K562 (cell line): ENCODE data around the gene DNAJC18. TPM values are rescaled to one million over a fixed set of nuclear protein-coding genes. Genes with fewer than 3 reads are reported as not detected.

Experiments used
- ATAC-seq: fragments of 200-7000 bp; cut with Tn5 transposase; 3 replicates; pipeline ENCODE4 v1.9.1; 2020; ENCODE audit warnings: moderate library complexity
- BruUV-seq: library from RNA; stranded (reverse); fragments of 400-500 nt; replicated peaks from 2 replicates; lab custom pipeline; 2021; lab: Mats Ljungman, UMichigan
- CTCF ChIA-PET: fragments of 300-600 bp; formaldehyde crosslinking; extraction: SDS; loops from one replicate; lab custom pipeline; 2021; ENCODE audit warnings: low intra/inter-chr PET ratio; lab: Yijun Ruan, JAX
- POLR2A ChIA-PET: fragments of 300-600, 350-650 bp; sonication (Branson Sonifier 250); formaldehyde crosslinking; extraction: SDS; loops from one replicate; lab custom pipeline; 2021; ENCODE audit warnings: antibody characterized with exemption, inconsistent platforms; lab: Yijun Ruan, JAX
- DNase-seq, 4 experiments: peaks; one replicate each; pipeline versions ENCODE4 v3.0.0 to v3.0.0-alpha.2; 2011 to 2018; ENCODE audit warnings: low spot score in 3 of 4, mixed read lengths in 3 of 4; ENCODE audit errors: extremely low read depth in 1 of 4
- FAIRE-seq: peaks from 2 replicates; lab custom pipeline; 2011; peaks lifted over from hg19 to GRCh38; lab: Jason Lieb, UNC
- H2AFZ ChIP-seq: 2 replicates; pipeline ENCODE4 v1.6.0; 2011; ENCODE audit warnings: low read depth, low read length, control low read depth, inconsistent platforms
- H3K27ac ChIP-seq: fragments of 200-600 bp; 3 replicates; pipeline ENCODE4 v1.8.0; 2011; ENCODE audit warnings: low read depth, mild to moderate bottlenecking, control low read depth, inconsistent platforms, low read length, moderate library complexity, mixed read lengths; ENCODE audit errors: extremely low read depth
- H3K27me3 ChIP-seq, 2 experiments: fragments of 300-600 bp in 1 of 2; 2 replicates in 1 of 2; 3 replicates in 1 of 2; pipeline versions ENCODE4 v1.6.0 to v1.8.0; 2011; ENCODE audit warnings: inconsistent platforms in 2 of 2, low read length in 2 of 2, mild to moderate bottlenecking in 1 of 2, mixed read lengths in 1 of 2, moderate library complexity in 1 of 2; ENCODE audit not compliant: control insufficient read depth in 2 of 2, insufficient read depth in 2 of 2
- H3K36me3 ChIP-seq: fragments of 300-600 bp; 3 replicates; pipeline ENCODE4 v1.8.0; 2011; ENCODE audit warnings: mild to moderate bottlenecking, low read length, inconsistent platforms; ENCODE audit not compliant: control insufficient read depth, insufficient read depth
- H3K4me1 ChIP-seq, 2 experiments: fragments of 200-600 bp in 1 of 2; replicated peaks in 1 of 2; 2 replicates in 1 of 2; 3 replicates in 1 of 2; pipeline versions ENCODE4 v1.5.1 to v1.8.0; 2011; ENCODE audit warnings: inconsistent platforms in 2 of 2, low read length in 2 of 2, mild to moderate bottlenecking in 1 of 2, mixed read lengths in 1 of 2, moderate library complexity in 1 of 2; ENCODE audit not compliant: control insufficient read depth in 2 of 2, insufficient read depth in 2 of 2
- H3K4me2 ChIP-seq: 2 replicates; pipeline ENCODE4 v1.6.1; 2011; ENCODE audit warnings: low read length, control low read depth, inconsistent platforms, mixed read lengths; ENCODE audit not compliant: insufficient read depth
- H3K4me3 ChIP-seq: fragments of 200-600 bp; sonication (generic), shearing (Covaris generic); 2 replicates; pipeline ENCODE4 v1.5.1; 2016; ENCODE audit warnings: control low read depth, inconsistent platforms
- H3K79me2 ChIP-seq: fragments of 200-600 bp; 3 replicates; pipeline ENCODE4 v1.8.0; 2011; ENCODE audit warnings: low read length, inconsistent platforms; ENCODE audit not compliant: control insufficient read depth, insufficient read depth
- H3K9ac ChIP-seq, 2 experiments: 2 replicates each; pipeline versions ENCODE4 v1.6.0 to v1.6.1; 2011; ENCODE audit warnings: low read depth in 2 of 2, low read length in 2 of 2, control low read depth in 1 of 2, inconsistent platforms in 1 of 2, mild to moderate bottlenecking in 1 of 2, mixed read lengths in 1 of 2; ENCODE audit not compliant: insufficient read depth in 1 of 2
- H3K9me1 ChIP-seq: one replicate; pipeline ENCODE4 v1.6.0; 2011; ENCODE audit warnings: inconsistent platforms, mild to moderate bottlenecking, low read length, moderate library complexity; ENCODE audit not compliant: control insufficient read depth, insufficient read depth
- H3K9me3 ChIP-seq: replicated peaks from 2 replicates; pipeline ENCODE4 v1.5.1; 2011; ENCODE audit warnings: low read depth, low read length, inconsistent platforms; ENCODE audit not compliant: control insufficient read depth, insufficient read depth
- H4K20me1 ChIP-seq: replicated peaks from 2 replicates; pipeline ENCODE4 v1.6.1; 2011; ENCODE audit warnings: low read length, inconsistent platforms, mixed read lengths; ENCODE audit not compliant: control insufficient read depth, insufficient read depth
- EP300 ChIP-seq: IDR thresholded peaks from 2 replicates; pipeline ENCODE4 v1.6.1; 2012; ENCODE audit warnings: low read length, improper control_type of control experiment
- ESRRA ChIP-seq: fragments of 450-650 bp; IDR thresholded peaks from 2 replicates; pipeline ENCODE4 v1.6.1; 2014; ENCODE audit warnings: low read depth, mild to moderate bottlenecking, moderate library complexity, borderline replicate concordance
- MEIS2 ChIP-seq: fragments of 450-650 bp; IDR thresholded peaks from 2 replicates; pipeline ENCODE4 v1.6.1; 2014; ENCODE audit warnings: mild to moderate bottlenecking; ENCODE audit not compliant: partially characterized antibody
- NCOA2 ChIP-seq, 2 experiments: fragments of 450-650 bp; IDR thresholded peaks; 2 replicates each; pipeline ENCODE4 v1.6.1; 2018; ENCODE audit warnings: mild to moderate bottlenecking in 2 of 2, moderate library complexity in 1 of 2; ENCODE audit not compliant: partially characterized antibody in 2 of 2
- NFATC3 ChIP-seq: fragments of 450-650 bp; IDR thresholded peaks from 2 replicates; pipeline ENCODE4 v1.6.1; 2017; ENCODE audit warnings: mild to moderate bottlenecking
- NR2C1 ChIP-seq, 2 experiments: fragments of 450-650 bp; IDR thresholded peaks; 2 replicates each; pipeline ENCODE4 v1.6.1; 2017; ENCODE audit warnings: mild to moderate bottlenecking in 2 of 2, antibody characterized with exemption in 1 of 2, inconsistent platforms in 1 of 2, missing compliant biosample characterization in 1 of 2, missing genetic modification characterization in 1 of 2
- PKNOX1 ChIP-seq: fragments of 450-650 bp; IDR thresholded peaks from 2 replicates; pipeline ENCODE4 v1.6.1; 2016
- in situ Hi-C: fragments of 300-500 bp; cut with MboI; formaldehyde crosslinking; loops from 4 replicates; pipeline ENCODE4 v1.15.0; 2018; ENCODE audit warnings: inconsistent platforms, mixed read lengths
- intact Hi-C: fragments of 100-400 bp; cut with micrococcal nuclease; formaldehyde crosslinking; loops from 2 replicates; pipeline ENCODE4 v1.14.2; 2022
- polyA plus RNA-seq, 8 experiments: library from polyadenylated mRNA; depleted of rRNA in 4 of 8; stranded (reverse) in 5 of 8; unstranded in 3 of 8; fragments of >200 nt; fragmentation: Nextera tagmentation in 2 of 8; fragmentation: Illumina TruSeq in 1 of 8; extraction: Ambion mirVana in 2 of 8; extraction: Trizol in 1 of 8; gene quantifications; 2 replicates each; pipeline versions ENCODE4 v1.2.1 to v1.2.3, GENCODE V29; 2011 to 2014; ENCODE audit warnings: inconsistent platforms in 1 of 8, missing spikeins in 1 of 8
- total RNA-seq, 7 experiments: library from RNA; depleted of rRNA in 6 of 7; stranded (reverse); fragments of >200 nt in 6 of 7; fragmentation: Illumina TruSeq in 2 of 7; extraction: Trizol in 2 of 7; gene quantifications; 2 replicates each; pipeline versions ENCODE4 v1.2.1 to v1.2.3, GENCODE V29; 2011 to 2021; ENCODE audit warnings: low replicate concordance in 1 of 7

DNAJC18 gene
- total and polyA plus RNA-seq, 9 of the 15 experiments (the other 6 are each of a cell fraction or from before 2014, with no cell fraction given) = 1.5 to 13.3 (median 7.5) TPM

- BruUV-seq = no TSS peak
- no peak for ATAC-seq
These were observed 23.5 kb downstream of the DNAJC18 start for GRCh38 chr5:139415869-139416268.

More at GRCh38 chr5:139415869-139416268, 23.5 kb downstream of the DNAJC18 start:
- no peak overlapping the region for H3K9ac ChIP-seq
- in situ Hi-C loops (loop anchor here (10.0 kb wide), 1 partner anchor 349 kb away; no protein-coding TSS in a partner anchor), intact Hi-C loops (loop anchor here (5.0 kb wide), 1 partner anchor 129 kb away; no protein-coding TSS in a partner anchor)
- H3K36me3 ChIP-seq = no peaks in the 10 kb centered on the region
- no peak overlapping the region for H3K4me3 ChIP-seq
- H3K27me3 ChIP-seq = no peaks in the 10 kb centered on the region
- no peaks in the 10 kb centered on the region for H3K9me1 ChIP-seq
- no peaks in the 10 kb centered on the region for H4K20me1 ChIP-seq
- H3K4me2 ChIP-seq = no peak overlapping the region; the same call in 1 of the 2 replicates
- ChIA-PET POLR2A (interaction anchor here (0.6 to 1.9 kb wide), 4 partner anchors 10 to 23 kb away, joined by 3 to 6 read pairs (median 4); partner anchors contain the start of genes DNAJC18 and SPATA24), CTCF (no interaction called here)
- no peak overlapping the region for H3K27ac ChIP-seq
- TF ChIP-seq NCOA2 (IDR thresholded peaks at IDR 0.05; ENCODE audit: partially characterized antibody in 2 of 2) (no peak), EP300 (0 out of 2 replicates have a peak, but pooled peaks have one; percentile 39), NR2C1 (IDR thresholded peaks at IDR 0.05) (no peak), NR2C1 (tag; IDR thresholded peaks at IDR 0.05) (0 out of 2 replicates have a peak, but pooled peaks have one; percentile 14), ESRRA (peak; percentile 75), PKNOX1 (no peak), MEIS2 (peak; percentile 26), NFATC3 (0 out of 2 replicates have a peak, but pooled peaks have one; percentile 26)
- no peaks in the 10 kb centered on the region for H3K9me3 ChIP-seq
- peaks cover 4 to 13% of the 10 kb centered on the region in 2 experiments for H3K4me1 ChIP-seq
- FAIRE-seq = no peak
- no peaks in the 10 kb centered on the region for H3K79me2 ChIP-seq
- no peak for DNase-seq
- H2AFZ ChIP-seq = no peak overlapping the region
